HepG2 (cell line): ENCODE measurements around the gene CAPN2. TPM values are rescaled to one million over a fixed set of nuclear protein-coding genes. Genes with fewer than 3 reads are reported as not detected.

Experiments
- BCL6 ChIP-seq: IDR thresholded peaks from 2 replicates; pipeline ENCODE4 v1.6.1; 2016; ENCODE audit warnings: missing genetic modification reagents, missing compliant biosample characterization
- CENPT ChIP-seq: sonication (generic); formaldehyde crosslinking; IDR thresholded peaks from 2 replicates; pipeline ENCODE4 v1.8.0; 2022; ENCODE audit warnings: low read depth, mild to moderate bottlenecking, moderate library complexity, missing genetic modification reagents
- DMAP1 ChIP-seq: IDR thresholded peaks from 2 replicates; pipeline ENCODE4 v1.6.1; 2016
- ELF4 ChIP-seq: sonication (generic); formaldehyde crosslinking; IDR thresholded peaks from 2 replicates; pipeline ENCODE4 v1.5.0; 2020; ENCODE audit warnings: missing genetic modification reagents, mild to moderate bottlenecking, moderate library complexity, borderline replicate concordance
- EP300 ChIP-seq, 3 experiments: sonication (generic) in 1 of 3; formaldehyde crosslinking in 1 of 3; IDR thresholded peaks; 2 replicates each; pipeline versions ENCODE4 v1.5.1 to v1.6.1; 2011 to 2020; ENCODE audit warnings: low read depth in 2 of 3, low read length in 2 of 3, borderline replicate concordance in 1 of 3, improper control_type of control experiment in 1 of 3, mild to moderate bottlenecking in 1 of 3, missing genetic modification reagents in 1 of 3, moderate library complexity in 1 of 3
- IRF2 ChIP-seq: IDR thresholded peaks from 2 replicates; pipeline ENCODE4 v1.6.1; 2018; ENCODE audit warnings: missing genetic modification reagents, missing compliant biosample characterization
- KDM5A ChIP-seq: fragments of 200-600 bp; sonication (generic); IDR thresholded peaks from 2 replicates; pipeline ENCODE4 v1.7.0; 2018; ENCODE audit warnings: antibody characterized with exemption, mild to moderate bottlenecking, low read length, borderline replicate concordance
- MYC ChIP-seq: sonication (generic); formaldehyde crosslinking; IDR thresholded peaks from 2 replicates; pipeline ENCODE4 v1.9.0; 2021; ENCODE audit warnings: missing genetic modification reagents, borderline replicate concordance
- NCOA2 ChIP-seq: sonication (generic); formaldehyde crosslinking; IDR thresholded peaks from 2 replicates; pipeline ENCODE4 v1.8.0; 2022; ENCODE audit warnings: inconsistent platforms
- NR2F6 ChIP-seq, 2 experiments: IDR thresholded peaks; 2 replicates each; pipeline ENCODE4 v1.6.1; 2016; ENCODE audit warnings: antibody characterized with exemption in 1 of 2, mild to moderate bottlenecking in 1 of 2
- PPARG ChIP-seq: conservative IDR thresholded peaks from 2 replicates; pipeline ENCODE4 v1.6.1; 2016; ENCODE audit warnings: missing biosample characterization, missing genetic modification reagents
- SIX1 ChIP-seq: sonication (generic); formaldehyde crosslinking; IDR thresholded peaks from 2 replicates; pipeline ENCODE4 v1.4.0; 2020; ENCODE audit warnings: missing genetic modification reagents, borderline replicate concordance
- SKI ChIP-seq: fragments of 450-650 bp; IDR thresholded peaks from one replicate; pipeline ENCODE4 v1.6.1; 2018; ENCODE audit warnings: mild to moderate bottlenecking; ENCODE audit not compliant: partially characterized antibody
- SNAI1 ChIP-seq: sonication (generic); formaldehyde crosslinking; IDR thresholded peaks from 2 replicates; pipeline ENCODE4 v1.5.0; 2020; ENCODE audit warnings: mild to moderate bottlenecking, missing genetic modification reagents, borderline replicate concordance
- SOX5 ChIP-seq: IDR thresholded peaks from 2 replicates; pipeline ENCODE4 v1.6.1; 2016; ENCODE audit warnings: borderline replicate concordance
- SP5 ChIP-seq: IDR thresholded peaks from 2 replicates; pipeline ENCODE4 v1.6.1; 2016; ENCODE audit warnings: low read depth, borderline replicate concordance
- WIZ ChIP-seq: sonication (generic); formaldehyde crosslinking; IDR thresholded peaks from 2 replicates; pipeline ENCODE4 v1.5.1; 2020; ENCODE audit warnings: mild to moderate bottlenecking, missing genetic modification reagents
- ZNF225 ChIP-seq: sonication (generic); formaldehyde crosslinking; IDR thresholded peaks from 2 replicates; pipeline ENCODE4 v1.4.0; 2020; ENCODE audit warnings: mild to moderate bottlenecking, missing genetic modification reagents
- ZNF317 ChIP-seq: sonication (generic); formaldehyde crosslinking; IDR thresholded peaks from 2 replicates; pipeline ENCODE4 v1.5.0; 2020; ENCODE audit warnings: mild to moderate bottlenecking, missing genetic modification reagents
- polyA plus RNA-seq, 8 experiments: library from polyadenylated mRNA; depleted of rRNA in 3 of 8; stranded (reverse) in 7 of 8; unstranded in 1 of 8; fragments of >200 nt; fragmentation: Illumina TruSeq in 4 of 8; extraction: Trizol in 4 of 8; gene quantifications; 2 replicates each; pipeline versions ENCODE4 v1.2.1 to v1.2.3, GENCODE V29; 2011 to 2016; ENCODE audit warnings: low read depth in 4 of 8, missing spikeins in 1 of 8, mixed read lengths in 1 of 8; ENCODE audit not compliant: insufficient read depth in 1 of 8
- total RNA-seq, 5 experiments: library from RNA; depleted of rRNA; stranded (reverse); fragments of >200 nt; fragmentation: Illumina TruSeq; extraction: Trizol; gene quantifications; 2 replicates each; pipeline ENCODE4 v1.2.3, GENCODE V29; 2016; ENCODE audit warnings: low read depth in 1 of 5
- TF ChIP-seq, protein P1 (sequence below): IDR thresholded peaks from 2 replicates; pipeline ENCODE4 v1.6.1; 2012; ENCODE audit warnings: low read depth, low read length, improper control_type of control experiment
- TF ChIP-seq, protein P2 (sequence below), 2 experiments: sonication (generic) in 1 of 2; formaldehyde crosslinking in 1 of 2; IDR thresholded peaks; 2 replicates each; pipeline versions ENCODE4 v1.4.0 to v1.6.1; 2018 to 2020; ENCODE audit warnings: missing genetic modification reagents in 2 of 2, borderline replicate concordance in 1 of 2, low read depth in 1 of 2, mild to moderate bottlenecking in 1 of 2, missing biosample characterization in 1 of 2
- TF ChIP-seq, protein P3 (sequence below): IDR thresholded peaks from 2 replicates; pipeline ENCODE4 v1.6.1; 2016

CAPN2 gene
- total and polyA plus RNA-seq, 2 of the 13 experiments (the other 11 are each of a cell fraction or from before 2014, with no cell fraction given), result 6.2 to 7.4 TPM

DNA sequence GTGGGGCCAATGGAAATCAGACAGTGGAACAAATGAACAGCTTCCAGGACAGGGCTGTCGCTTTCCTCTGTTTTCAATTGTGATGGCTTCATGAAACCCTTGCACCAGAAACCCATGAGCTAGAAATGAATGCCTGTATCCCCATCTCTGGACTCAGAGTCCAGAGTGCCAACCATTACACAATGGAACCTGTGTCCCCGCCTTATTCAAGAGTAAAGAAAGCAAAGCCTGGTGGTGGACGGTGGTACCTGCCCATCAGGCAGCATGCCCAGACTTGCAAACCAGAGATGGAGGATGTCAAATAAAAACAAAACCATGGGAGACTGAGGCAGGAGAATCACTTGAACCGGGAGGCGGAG lies 4.4 kb upstream of the CAPN2 start (continued):
- TF ChIP-seq, protein P1, sequence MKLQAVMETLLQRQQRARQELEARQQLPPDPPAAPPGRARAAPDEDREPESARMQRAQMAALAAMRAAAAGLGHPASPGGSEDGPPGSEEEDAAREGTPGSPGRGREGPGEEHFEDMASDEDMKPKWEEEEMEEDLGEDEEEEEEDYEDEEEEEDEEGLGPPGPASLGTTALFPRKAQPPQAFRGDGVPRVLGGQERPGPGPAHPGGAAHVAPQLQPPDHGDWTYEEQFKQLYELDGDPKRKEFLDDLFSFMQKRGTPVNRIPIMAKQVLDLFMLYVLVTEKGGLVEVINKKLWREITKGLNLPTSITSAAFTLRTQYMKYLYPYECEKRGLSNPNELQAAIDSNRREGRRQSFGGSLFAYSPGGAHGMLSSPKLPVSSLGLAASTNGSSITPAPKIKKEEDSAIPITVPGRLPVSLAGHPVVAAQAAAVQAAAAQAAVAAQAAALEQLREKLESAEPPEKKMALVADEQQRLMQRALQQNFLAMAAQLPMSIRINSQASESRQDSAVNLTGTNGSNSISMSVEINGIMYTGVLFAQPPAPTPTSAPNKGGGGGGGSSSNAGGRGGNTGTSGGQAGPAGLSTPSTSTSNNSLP, result peak; percentile 55; the same call in 1 of the 2 replicates
- no peak for TF ChIP-seq SNAI1 (CRISPR knock-in tag)
- TF ChIP-seq, protein P2, sequence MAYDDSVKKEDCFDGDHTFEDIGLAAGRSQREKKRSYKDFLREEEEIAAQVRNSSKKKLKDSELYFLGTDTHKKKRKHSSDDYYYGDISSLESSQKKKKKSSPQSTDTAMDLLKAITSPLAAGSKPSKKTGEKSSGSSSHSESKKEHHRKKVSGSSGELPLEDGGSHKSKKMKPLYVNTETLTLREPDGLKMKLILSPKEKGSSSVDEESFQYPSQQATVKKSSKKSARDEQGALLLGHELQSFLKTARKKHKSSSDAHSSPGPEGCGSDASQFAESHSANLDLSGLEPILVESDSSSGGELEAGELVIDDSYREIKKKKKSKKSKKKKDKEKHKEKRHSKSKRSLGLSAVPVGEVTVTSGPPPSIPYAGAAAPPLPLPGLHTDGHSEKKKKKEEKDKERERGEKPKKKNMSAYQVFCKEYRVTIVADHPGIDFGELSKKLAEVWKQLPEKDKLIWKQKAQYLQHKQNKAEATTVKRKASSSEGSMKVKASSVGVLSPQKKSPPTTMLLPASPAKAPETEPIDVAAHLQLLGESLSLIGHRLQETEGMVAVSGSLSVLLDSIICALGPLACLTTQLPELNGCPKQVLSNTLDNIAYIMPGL (CRISPR knock-in tag; IDR thresholded peaks at IDR 0.05; ENCODE audit: borderline replicate concordance in 1 of 2, low read depth in 1 of 2), result no peak
- 0 out of 2 replicates have a peak, but pooled peaks have one; percentile 27 for TF ChIP-seq SIX1
- TF ChIP-seq SOX5 (CRISPR knock-in tag), result peak; percentile 86; the same call in 1 of the 2 replicates
- no peak for TF ChIP-seq CENPT
- TF ChIP-seq MYC (CRISPR knock-in tag), result no peak; the same call in 1 of the 2 replicates
- peak; percentile 60 for TF ChIP-seq SP5 (CRISPR knock-in tag)
- TF ChIP-seq ZNF317 (CRISPR knock-in tag), result no peak
- TF ChIP-seq, protein P3, sequence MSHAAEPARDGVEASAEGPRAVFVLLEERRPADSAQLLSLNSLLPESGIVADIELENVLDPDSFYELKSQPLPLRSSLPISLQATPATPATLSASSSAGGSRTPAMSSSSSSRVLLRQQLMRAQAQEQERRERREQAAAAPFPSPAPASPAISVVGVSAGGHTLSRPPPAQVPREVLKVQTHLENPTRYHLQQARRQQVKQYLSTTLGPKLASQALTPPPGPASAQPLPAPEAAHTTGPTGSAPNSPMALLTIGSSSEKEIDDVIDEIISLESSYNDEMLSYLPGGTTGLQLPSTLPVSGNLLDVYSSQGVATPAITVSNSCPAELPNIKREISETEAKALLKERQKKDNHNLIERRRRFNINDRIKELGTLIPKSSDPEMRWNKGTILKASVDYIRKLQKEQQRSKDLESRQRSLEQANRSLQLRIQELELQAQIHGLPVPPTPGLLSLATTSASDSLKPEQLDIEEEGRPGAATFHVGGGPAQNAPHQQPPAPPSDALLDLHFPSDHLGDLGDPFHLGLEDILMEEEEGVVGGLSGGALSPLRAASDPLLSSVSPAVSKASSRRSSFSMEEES (CRISPR knock-in tag), result 0 out of 2 replicates have a peak, but pooled peaks have one; percentile 23
- TF ChIP-seq EP300 (IDR thresholded peaks at IDR 0.05; ENCODE audit: low read depth in 2 of 2, low read length in 2 of 2), result peak in 1 of 2 experiments; percentile 69; a peak in 1 of 4 replicates
- TF ChIP-seq EP300 (CRISPR knock-in tag; IDR thresholded peaks at IDR 0.05; ENCODE audit: borderline replicate concordance), result peak; percentile 42; the same call in 1 of the 2 replicates
- TF ChIP-seq PPARG (CRISPR knock-in tag), result 0 out of 2 replicates have a peak, but pooled peaks have one; percentile 44
- 0 out of 2 replicates have a peak, but pooled peaks have one; percentile 28 for TF ChIP-seq WIZ (CRISPR knock-in tag)
- no peak for TF ChIP-seq SKI
- no peak for TF ChIP-seq ZNF225 (CRISPR knock-in tag)
- TF ChIP-seq BCL6 (CRISPR knock-in tag), result peak; percentile 64
- peak; percentile 36; the same call in 1 of the 2 replicates for TF ChIP-seq DMAP1
- peak; percentile 47; the same call in 1 of the 2 replicates for TF ChIP-seq IRF2 (CRISPR knock-in tag)
- no peak for TF ChIP-seq ELF4 (CRISPR knock-in tag)
- no peak for TF ChIP-seq KDM5A
- TF ChIP-seq NR2F6 (IDR thresholded peaks at IDR 0.05), result no peak
- TF ChIP-seq NR2F6 (CRISPR knock-in tag; IDR thresholded peaks at IDR 0.05), result peak; percentile 44; the same call in 1 of the 2 replicates
- TF ChIP-seq NCOA2 (CRISPR knock-in tag), result peak; percentile 51; the same call in 1 of the 2 replicates
